GM18526 (cell line): Measurements from ENCODE around the gene CERS6.

Source experiments
- POLR2A ChIP-seq: IDR thresholded peaks from 3 replicates; pipeline ENCODE4 v1.6.1; 2011; ENCODE audit not compliant: insufficient read length; ENCODE audit errors: extremely low read depth

CERS6 gene

GRCh38 chr2:168736649-168737445, 280.8 kb downstream of the CERS6 start:
- no peak for TF ChIP-seq POLR2A

- TF ChIP-seq POLR2A = no peak
Measured at GRCh38 chr2:168738062-168738461, 282.0 kb downstream of the CERS6 start.

- TF ChIP-seq POLR2A = no peak
Measured at GRCh38 chr2:168740360-168740759, 284.3 kb downstream of the CERS6 start.

- no peak for TF ChIP-seq POLR2A
Measured at GRCh38 chr2:168740788-168741187, 284.7 kb downstream of the CERS6 start.

- TF ChIP-seq POLR2A = no peak
Measured at GRCh38 chr2:168742258-168742932, 286.3 kb downstream of the CERS6 start.

- TF ChIP-seq POLR2A = no peak
Measured at GRCh38 chr2:168744844-168745243, 288.8 kb downstream of the CERS6 start.

- TF ChIP-seq POLR2A = no peak
Measured at GRCh38 chr2:168748461-168748860, 292.4 kb downstream of the CERS6 start.

GRCh38 chr2:168749297-168749696, 293.2 kb downstream of the CERS6 start:
- no peak for TF ChIP-seq POLR2A

GRCh38 chr2:168751104-168751740, 295.1 kb downstream of the CERS6 start:
- no peak for TF ChIP-seq POLR2A

- no peak for TF ChIP-seq POLR2A
Measured at GRCh38 chr2:168752361-168752760, 296.3 kb downstream of the CERS6 start.

- TF ChIP-seq POLR2A = no peak
Measured at GRCh38 chr2:168753765-168754329, 297.8 kb downstream of the CERS6 start.

- no peak for TF ChIP-seq POLR2A
Measured at GRCh38 chr2:168757223-168757622, 301.2 kb downstream of the CERS6 start.

- no peak for TF ChIP-seq POLR2A
Measured at GRCh38 chr2:168758970-168759820, 303.1 kb downstream of the CERS6 start.

- no peak for TF ChIP-seq POLR2A
Measured at GRCh38 chr2:168765401-168765800, 309.3 kb downstream of the CERS6 start.

- no peak for TF ChIP-seq POLR2A
Measured at GRCh38 chr2:168766600-168766999, 310.5 kb downstream of the CERS6 start.
